Osteocyte (in vitro differentiated cells): ENCODE results near the gene TMPRSS15. TPM values are rescaled to one million over a fixed set of nuclear protein-coding genes. Genes with fewer than 3 reads are reported as not detected.

Source experiments
- DNase-seq: peaks from one replicate; pipeline ENCODE4 v3.0.0; 2021; ENCODE audit warnings: mixed read lengths; ENCODE audit not compliant: unreplicated experiment; ENCODE audit errors: extremely low spot score
- H3K27ac Mint-ChIP-seq: one replicate; pipeline ENCODE4 v1.8.0; 2021; ENCODE audit warnings: mild to moderate bottlenecking, mixed read lengths; ENCODE audit not compliant: unreplicated experiment
- H3K27me3 Mint-ChIP-seq: one replicate; pipeline ENCODE4 v1.8.0; 2021; ENCODE audit warnings: mixed read lengths; ENCODE audit not compliant: unreplicated experiment
- H3K36me3 Mint-ChIP-seq: one replicate; pipeline ENCODE4 v1.8.0; 2021; ENCODE audit warnings: mixed read lengths; ENCODE audit not compliant: unreplicated experiment
- H3K4me1 Mint-ChIP-seq: one replicate; pipeline ENCODE4 v1.8.0; 2021; ENCODE audit warnings: mixed read lengths; ENCODE audit not compliant: unreplicated experiment
- H3K4me3 Mint-ChIP-seq: one replicate; pipeline ENCODE4 v1.8.0; 2021; ENCODE audit warnings: mild to moderate bottlenecking, moderate library complexity, mixed read lengths; ENCODE audit not compliant: unreplicated experiment
- H3K9me3 Mint-ChIP-seq: one replicate; pipeline ENCODE4 v1.8.0; 2021; ENCODE audit warnings: mixed read lengths; ENCODE audit not compliant: unreplicated experiment
- CTCF ChIP-seq: fragments of 200-600 bp; sonication (generic); IDR thresholded peaks from 2 replicates; pipeline ENCODE4 v1.5.0; 2021; ENCODE audit warnings: antibody characterized with exemption, mild to moderate bottlenecking, moderate library complexity
- total RNA-seq: library from RNA; stranded (reverse); gene quantifications from 2 replicates; pipeline ENCODE4 v1.2.1, GENCODE V29; 2021

TMPRSS15 gene
- total RNA-seq, 1 donor from 2014 or later: 1.3 TPM

- Mint-ChIP-seq H3K4me1 (no peaks in the 10 kb centered on the region), H3K4me3 (no peak overlapping the region), H3K9me3 (peaks cover 34% of the 10 kb centered on the region), H3K36me3 (no peaks in the 10 kb centered on the region), H3K27me3 (no peaks in the 10 kb centered on the region), H3K27ac (no peak overlapping the region)
- TF ChIP-seq CTCF: no peak
- DNase-seq: no peak
These were observed 183.1 kb downstream of the TMPRSS15 start for GRCh38 chr21:18220498-18220897.

Other genes with a start within 250 kb of the TMPRSS15 start
- gene CHODL, start 159.0 kb downstream of the TMPRSS15 start, total RNA-seq: 0.19 TPM in 1 of 2 replicates, not detected in the other